ENCODE results near the gene VEPH1. TPM values are rescaled to one million over a fixed set of nuclear protein-coding genes. Genes with fewer than 3 reads are reported as not detected.

The VEPH1 gene
- total RNA-seq, 3 donors from 2014 or later, result 0.21 to 0.23 TPM; not detected in 1

GRCh38 chr3:157472648-157473047 lies 30.6 kb downstream of the VEPH1 start:
- Mint-ChIP-seq H3K9me3 (no peaks in the 10 kb centered on the region), H3K4me1 (ENCODE audit: low read depth) (no peaks in the 10 kb centered on the region), H3K27me3 (ENCODE audit: low read depth) (peaks cover 2% of the 10 kb centered on the region), H3K4me3 (no peak overlapping the region), H3K36me3 (ENCODE audit: insufficient read depth) (no peaks in the 10 kb centered on the region)
- ATAC-seq, result no peak
- DNase-seq, result no peak

GRCh38 chr3:157471064-157471463 lies 32.2 kb downstream of the VEPH1 start:
- Mint-ChIP-seq H3K36me3 (ENCODE audit: insufficient read depth) (no peaks in the 10 kb centered on the region), H3K4me1 (ENCODE audit: low read depth) (no peaks in the 10 kb centered on the region), H3K9me3 (no peaks in the 10 kb centered on the region), H3K4me3 (no peak overlapping the region), H3K27me3 (ENCODE audit: low read depth) (peaks cover 2% of the 10 kb centered on the region)
- ATAC-seq (no peak), DNase-seq (no peak)

- no peak for ATAC-seq
Measured at GRCh38 chr3:157469561-157470294, 33.5 kb downstream of the VEPH1 start.

GRCh38 chr3:157467200-157467599 lies 36.0 kb downstream of the VEPH1 start:
- Mint-ChIP-seq H3K4me3 (no peak overlapping the region), H3K9me3 (no peaks in the 10 kb centered on the region), H3K4me1 (ENCODE audit: low read depth) (no peaks in the 10 kb centered on the region), H3K36me3 (ENCODE audit: insufficient read depth) (no peaks in the 10 kb centered on the region), H3K27me3 (ENCODE audit: low read depth) (no peaks in the 10 kb centered on the region)
- ATAC-seq (no peak), DNase-seq (no peak)

More at GRCh38 chr3:157469561-157470294, 33.5 kb downstream of the VEPH1 start:
- no peak overlapping the region for H3K4me3 Mint-ChIP-seq
- DNase-seq, result no peak
- H3K36me3 Mint-ChIP-seq (ENCODE audit: insufficient read depth), result no peaks in the 10 kb centered on the region
- no peaks in the 10 kb centered on the region for H3K9me3 Mint-ChIP-seq
- no peaks in the 10 kb centered on the region for H3K4me1 Mint-ChIP-seq (ENCODE audit: low read depth)
- no peaks in the 10 kb centered on the region for H3K27me3 Mint-ChIP-seq (ENCODE audit: low read depth)

GRCh38 chr3:157465741-157466140 lies 37.5 kb downstream of the VEPH1 start:
- Mint-ChIP-seq H3K27me3 (ENCODE audit: low read depth) (peaks cover 3% of the 10 kb centered on the region), H3K9me3 (no peaks in the 10 kb centered on the region), H3K36me3 (ENCODE audit: insufficient read depth) (no peaks in the 10 kb centered on the region), H3K4me1 (ENCODE audit: low read depth) (no peaks in the 10 kb centered on the region), H3K4me3 (no peak overlapping the region)
- DNase-seq (no peak), ATAC-seq (no peak)

GRCh38 chr3:157464321-157464720 lies 38.9 kb downstream of the VEPH1 start:
- ATAC-seq (no peak), DNase-seq (no peak)
- no peak overlapping the region for H3K4me3 Mint-ChIP-seq
- H3K27me3 Mint-ChIP-seq (ENCODE audit: low read depth), result peaks cover 14% of the 10 kb centered on the region
- H3K9me3 Mint-ChIP-seq, result no peaks in the 10 kb centered on the region
- H3K4me1 Mint-ChIP-seq (ENCODE audit: low read depth), result no peaks in the 10 kb centered on the region
- no peaks in the 10 kb centered on the region for H3K36me3 Mint-ChIP-seq (ENCODE audit: insufficient read depth)

GRCh38 chr3:157463816-157464215 lies 39.4 kb downstream of the VEPH1 start:
- H3K9me3 Mint-ChIP-seq, result no peaks in the 10 kb centered on the region
- DNase-seq, result no peak

GRCh38 chr3:157460253-157460652 lies 43.0 kb downstream of the VEPH1 start:
- no peaks in the 10 kb centered on the region for H3K9me3 Mint-ChIP-seq
- H3K4me1 Mint-ChIP-seq (ENCODE audit: low read depth), result no peaks in the 10 kb centered on the region
- no peak overlapping the region for H3K4me3 Mint-ChIP-seq
- ATAC-seq (no peak), DNase-seq (no peak)
- H3K27me3 Mint-ChIP-seq (ENCODE audit: low read depth), result peaks cover 19% of the 10 kb centered on the region
- H3K36me3 Mint-ChIP-seq (ENCODE audit: insufficient read depth), result no peaks in the 10 kb centered on the region

More at GRCh38 chr3:157463816-157464215, 39.4 kb downstream of the VEPH1 start:
- Mint-ChIP-seq H3K27me3 (ENCODE audit: low read depth) (peaks cover 16% of the 10 kb centered on the region), H3K4me3 (no peak overlapping the region), H3K4me1 (ENCODE audit: low read depth) (no peaks in the 10 kb centered on the region), H3K36me3 (ENCODE audit: insufficient read depth) (no peaks in the 10 kb centered on the region)
- no peak for ATAC-seq

- DNase-seq, result no peak
- H3K27me3 Mint-ChIP-seq (ENCODE audit: low read depth), result peaks cover 19% of the 10 kb centered on the region
- no peaks in the 10 kb centered on the region for H3K9me3 Mint-ChIP-seq
Measured at GRCh38 chr3:157459706-157460105, 43.5 kb downstream of the VEPH1 start.

GRCh38 chr3:157453824-157454223 lies 49.4 kb downstream of the VEPH1 start:
- Mint-ChIP-seq H3K36me3 (ENCODE audit: insufficient read depth) (no peaks in the 10 kb centered on the region), H3K9me3 (no peaks in the 10 kb centered on the region), H3K4me1 (ENCODE audit: low read depth) (no peaks in the 10 kb centered on the region), H3K27me3 (ENCODE audit: low read depth) (peaks cover 7% of the 10 kb centered on the region), H3K4me3 (no peak overlapping the region)
- no peak for DNase-seq
- ATAC-seq, result no peak

More at GRCh38 chr3:157459706-157460105, 43.5 kb downstream of the VEPH1 start:
- no peak overlapping the region for H3K4me3 Mint-ChIP-seq
- H3K36me3 Mint-ChIP-seq (ENCODE audit: insufficient read depth), result no peaks in the 10 kb centered on the region
- no peaks in the 10 kb centered on the region for H3K4me1 Mint-ChIP-seq (ENCODE audit: low read depth)
- ATAC-seq, result no peak

GRCh38 chr3:157452097-157452496 lies 51.1 kb downstream of the VEPH1 start:
- ATAC-seq, result no peak
- Mint-ChIP-seq H3K4me3 (no peak overlapping the region), H3K9me3 (no peaks in the 10 kb centered on the region), H3K4me1 (ENCODE audit: low read depth) (no peaks in the 10 kb centered on the region), H3K36me3 (ENCODE audit: insufficient read depth) (no peaks in the 10 kb centered on the region), H3K27me3 (ENCODE audit: low read depth) (peaks cover 4% of the 10 kb centered on the region)
- no peak for DNase-seq

- Mint-ChIP-seq H3K9me3 (no peaks in the 10 kb centered on the region), H3K27me3 (ENCODE audit: low read depth) (peaks cover 8% of the 10 kb centered on the region), H3K4me3 (no peak overlapping the region), H3K4me1 (ENCODE audit: low read depth) (no peaks in the 10 kb centered on the region), H3K36me3 (ENCODE audit: insufficient read depth) (no peaks in the 10 kb centered on the region)
- ATAC-seq, result no peak
- no peak for DNase-seq
Measured at GRCh38 chr3:157447026-157447694, 56.1 kb downstream of the VEPH1 start.

GRCh38 chr3:157445857-157446256 lies 57.4 kb downstream of the VEPH1 start:
- Mint-ChIP-seq H3K9me3 (no peaks in the 10 kb centered on the region), H3K4me1 (ENCODE audit: low read depth) (no peaks in the 10 kb centered on the region), H3K4me3 (no peak overlapping the region), H3K27me3 (ENCODE audit: low read depth) (peaks cover 5% of the 10 kb centered on the region), H3K36me3 (ENCODE audit: insufficient read depth) (no peaks in the 10 kb centered on the region)
- no peak for DNase-seq
- no peak for ATAC-seq

GRCh38 chr3:157444797-157445184 lies 58.4 kb downstream of the VEPH1 start:
- Mint-ChIP-seq H3K9me3 (no peaks in the 10 kb centered on the region), H3K36me3 (ENCODE audit: insufficient read depth) (no peaks in the 10 kb centered on the region), H3K4me3 (no peak overlapping the region), H3K4me1 (ENCODE audit: low read depth) (no peaks in the 10 kb centered on the region), H3K27me3 (ENCODE audit: low read depth) (peaks cover 6% of the 10 kb centered on the region)
- DNase-seq (no peak), ATAC-seq (no peak)
